HCT116 (cell line): ENCODE data around the gene ANO6. TPM values are rescaled to one million over a fixed set of nuclear protein-coding genes. Genes with fewer than 3 reads are reported as not detected.

Source experiments
- ATAC-seq: fragments of 200-7000 bp; cut with Tn5 transposase; 2 replicates; pipeline ENCODE4 v1.9.1; 2020; ENCODE audit warnings: mild to moderate bottlenecking, moderate library complexity
- BruUV-seq: library from RNA; stranded (reverse); fragments of 400-500 nt; replicated peaks from 2 replicates; lab custom pipeline; 2021; lab: Mats Ljungman, UMichigan
- CTCF ChIA-PET: fragments of 300-600 bp; sonication (Branson Sonifier 250); formaldehyde crosslinking; loops from one replicate; lab custom pipeline; 2021; ENCODE audit warnings: antibody characterized with exemption; lab: Charles Lee
- POLR2A ChIA-PET: fragments of 300-600, 350-600 bp; sonication (Branson Sonifier 250); formaldehyde crosslinking; loops from one replicate; lab custom pipeline; 2021; ENCODE audit warnings: antibody characterized with exemption; lab: Charles Lee
- RAD21 ChIA-PET, 2 experiments: fragments of 300-600 bp; sonication (Branson Sonifier 250); formaldehyde crosslinking; loops; one replicate each; lab custom pipeline; 2023; ENCODE audit warnings: low total read pairs in 2 of 2; ENCODE audit not compliant: uncharacterized antibody in 2 of 2, unreplicated experiment in 2 of 2, low non-redundant PET in 1 of 2; lab: Charles Lee
- DNase-seq: peaks from one replicate; pipeline ENCODE4 v3.0.0-alpha.2; 2010; ENCODE audit warnings: low read depth, low spot score
- H2AFZ ChIP-seq: fragments of 200-600 bp; shearing (Covaris generic), sonication (generic); 2 replicates; pipeline ENCODE4 v1.6.1; 2017; ENCODE audit warnings: low read depth, mixed run types, mixed read lengths, antibody characterized with exemption, low read length; ENCODE audit not compliant: poor library complexity, severe bottlenecking
- H3K27ac ChIP-seq: 2 replicates; pipeline ENCODE4 v1.5.1; 2012; ENCODE audit warnings: low read depth, low read length
- H3K27me3 ChIP-seq: fragments of 200-600 bp; sonication (generic); 2 replicates; pipeline ENCODE4 v1.6.1; 2016; ENCODE audit warnings: mixed run types, low read length, mixed read lengths; ENCODE audit not compliant: insufficient read depth
- H3K36me3 ChIP-seq, 2 experiments: fragments of 200-500 bp in 1 of 2; fragments of 200-600 bp in 1 of 2; sonication (Bioruptor generic) in 1 of 2; sonication (generic) in 1 of 2; 2 replicates each; pipeline versions ENCODE4 v1.5.1 to v1.6.1; 2014 to 2016; ENCODE audit warnings: low read length in 2 of 2, inconsistent platforms in 1 of 2, mixed read lengths in 1 of 2, mixed run types in 1 of 2; ENCODE audit not compliant: insufficient read depth in 2 of 2, control insufficient read depth in 1 of 2
- H3K4me1 ChIP-seq, 2 experiments: fragments of 200-600 bp in 1 of 2; sonication (generic) in 1 of 2; 2 replicates each; pipeline versions ENCODE4 v1.5.1 to v1.6.1; 2012 to 2017; ENCODE audit warnings: low read length in 2 of 2, inconsistent platforms in 1 of 2, mild to moderate bottlenecking in 1 of 2, mixed read lengths in 1 of 2, mixed run types in 1 of 2, moderate library complexity in 1 of 2; ENCODE audit not compliant: insufficient read depth in 2 of 2, control insufficient read depth in 1 of 2
- H3K4me2 ChIP-seq: fragments of 200-600 bp; sonication (generic); 2 replicates; pipeline ENCODE4 v1.6.1; 2017; ENCODE audit warnings: mixed run types, low read length, mixed read lengths
- H3K4me3 ChIP-seq, 2 experiments: fragments of 200-600 bp in 1 of 2; sonication (generic) in 1 of 2; replicated peaks in 1 of 2; 2 replicates each; pipeline ENCODE4 v1.5.1; 2011 to 2016; ENCODE audit warnings: low read length in 2 of 2, control low read depth in 1 of 2, low read depth in 1 of 2, mild to moderate bottlenecking in 1 of 2, mixed read lengths in 1 of 2, mixed run types in 1 of 2
- H3K79me2 ChIP-seq: fragments of 200-600 bp; sonication (generic); 2 replicates; pipeline ENCODE4 v1.6.1; 2017; ENCODE audit warnings: mild to moderate bottlenecking, mixed run types, low read length, moderate library complexity, mixed read lengths; ENCODE audit not compliant: insufficient read depth
- H3K9ac ChIP-seq: fragments of 200-600 bp; sonication (generic); 2 replicates; pipeline ENCODE4 v1.6.1; 2016; ENCODE audit warnings: low read length, mixed read lengths
- H3K9me2 ChIP-seq: fragments of 200-600 bp; sonication (generic), shearing (Covaris generic); 2 replicates; pipeline ENCODE4 v1.6.1; 2017; ENCODE audit warnings: mixed run types, mild to moderate bottlenecking, moderate library complexity; ENCODE audit not compliant: insufficient read depth
- H3K9me3 ChIP-seq, 2 experiments: fragments of 200-500 bp in 1 of 2; fragments of 200-600 bp in 1 of 2; sonication (Bioruptor generic) in 1 of 2; sonication (generic) in 1 of 2; 2 replicates each; pipeline ENCODE4 v1.6.1; 2014 to 2017; ENCODE audit warnings: low read length in 2 of 2, mixed read lengths in 2 of 2, inconsistent platforms in 1 of 2, low read depth in 1 of 2, mild to moderate bottlenecking in 1 of 2, mixed run types in 1 of 2, moderate library complexity in 1 of 2; ENCODE audit not compliant: control insufficient read depth in 1 of 2, insufficient read depth in 1 of 2
- H4K20me1 ChIP-seq: fragments of 200-600 bp; sonication (generic), shearing (Covaris generic); 2 replicates; pipeline ENCODE4 v1.6.1; 2017; ENCODE audit warnings: mixed run types, mild to moderate bottlenecking, moderate library complexity; ENCODE audit not compliant: insufficient read depth
- CEBPB ChIP-seq: IDR thresholded peaks from 2 replicates; pipeline ENCODE4 v1.6.1; 2012; ENCODE audit warnings: low read depth
- CTCF ChIP-seq, 3 experiments: fragments of 200-600 bp in 1 of 3; sonication (generic) in 1 of 3; IDR thresholded peaks in 2 of 3; conservative IDR thresholded peaks in 1 of 3; 2 replicates each; pipeline ENCODE4 v1.5.1; 2012 to 2017; ENCODE audit warnings: low read depth in 2 of 3, low read length in 2 of 3, antibody characterized with exemption in 1 of 3, borderline replicate concordance in 1 of 3, control low read depth in 1 of 3, mild to moderate bottlenecking in 1 of 3, mixed read lengths in 1 of 3, mixed run types in 1 of 3, moderate library complexity in 1 of 3; ENCODE audit not compliant: insufficient read depth in 1 of 3
- ELF1 ChIP-seq: IDR thresholded peaks from 2 replicates; pipeline ENCODE4 v1.6.1; 2012; ENCODE audit warnings: low read depth, borderline replicate concordance
- EZH2 ChIP-seq: fragments of 200-600 bp; sonication (generic); IDR thresholded peaks from 2 replicates; pipeline ENCODE4 v1.6.1; 2017; ENCODE audit warnings: antibody characterized with exemption, mixed run types
- POLR2A ChIP-seq: IDR thresholded peaks from 2 replicates; pipeline ENCODE4 v1.7.0; 2011; ENCODE audit warnings: borderline replicate concordance; ENCODE audit not compliant: insufficient read depth, insufficient read length; ENCODE audit errors: extremely low read depth
- POLR2AphosphoS5 ChIP-seq: IDR thresholded peaks from 2 replicates; pipeline ENCODE4 v1.6.1; 2011; ENCODE audit warnings: mild to moderate bottlenecking, low read depth, low read length, moderate library complexity
- RAD21 ChIP-seq: IDR thresholded peaks from 2 replicates; pipeline ENCODE4 v1.6.1; 2012; ENCODE audit warnings: low read depth, mild to moderate bottlenecking
- REST ChIP-seq: IDR thresholded peaks from 2 replicates; pipeline ENCODE4 v1.6.1; 2012; ENCODE audit warnings: low read depth
- SIN3A ChIP-seq: IDR thresholded peaks from 2 replicates; pipeline ENCODE4 v1.6.1; 2012; ENCODE audit warnings: low read depth
- YY1 ChIP-seq: IDR thresholded peaks from 2 replicates; pipeline ENCODE4 v1.6.1; 2011; ENCODE audit warnings: low read length, low read depth, moderate library complexity, mild to moderate bottlenecking; ENCODE audit not compliant: insufficient replicate concordance; ENCODE audit errors: extremely low read depth
- ZFX ChIP-seq: fragments of 450-650 bp; IDR thresholded peaks from 2 replicates; pipeline ENCODE4 v1.6.1; 2017
- intact Hi-C: fragments of 100-400 bp; cut with micrococcal nuclease; formaldehyde crosslinking; loops from 2 replicates; pipeline ENCODE4 v1.10.0; 2022
- total RNA-seq: library from RNA; stranded (reverse); gene quantifications from one replicate; pipeline ENCODE4 v1.2.1, GENCODE V29; 2021; ENCODE audit not compliant: unreplicated experiment

ANO6 gene
- total RNA-seq, 1 experiment from 2014 or later = 36.7 TPM

- H3K27me3 ChIP-seq = no peaks in the 10 kb centered on the region
- DNase-seq (no peak), ATAC-seq (no peak)
- no peak overlapping the region for H3K4me3 ChIP-seq
- no peaks in the 10 kb centered on the region for H4K20me1 ChIP-seq
- H3K4me2 ChIP-seq = no peak overlapping the region
- intact Hi-C loops = no loop called here
- no peaks in the 10 kb centered on the region for H3K9me3 ChIP-seq
- H3K9ac ChIP-seq = no peak overlapping the region
- ChIA-PET POLR2A (no interaction called here), RAD21 (no interaction called here), CTCF (no interaction called here)
- no peaks in the 10 kb centered on the region for H3K79me2 ChIP-seq
- H3K4me1 ChIP-seq = no peaks in the 10 kb centered on the region
- no peak overlapping the region for H2AFZ ChIP-seq
- no peaks in the 10 kb centered on the region for H3K9me2 ChIP-seq
- H3K36me3 ChIP-seq = no peaks in the 10 kb centered on the region
- BruUV-seq = no TSS peak
- TF ChIP-seq CEBPB (no peak), ELF1 (no peak), ZFX (no peak), RAD21 (no peak), CTCF (IDR thresholded peaks at IDR 0.05 in 2 of 3, conservative IDR thresholded peaks at IDR 0.05 in 1 of 3; ENCODE audit: borderline replicate concordance in 1 of 3, insufficient read depth in 1 of 3, low read depth in 2 of 3, low read length in 2 of 3) (no peak), POLR2AphosphoS5 (no peak), YY1 (no peak), SIN3A (no peak), REST (no peak), EZH2 (no peak), POLR2A (no peak)
- H3K27ac ChIP-seq = no peak overlapping the region
Measured at GRCh38 chr12:45433441-45433868, 217.6 kb downstream of the ANO6 start.
